Nephron (organoid): ENCODE measurements around the gene CDC25A.
A peak's percentile ranks its signal among the peaks of the same experiment; 100 is the strongest.
"Not testable (repeated sequence)": the region's sequence is repeated elsewhere in the genome, so short reads cannot be mapped to it uniquely, and the experiment has no call there.

Experiments
- H3K27ac Mint-ChIP-seq, 3 experiments: 2 replicates each; pipeline ENCODE4 v1.8.0; 2020; ENCODE audit warnings: mixed read lengths in 3 of 3, mild to moderate bottlenecking in 2 of 3, moderate library complexity in 1 of 3
- H3K27me3 Mint-ChIP-seq: 2 replicates; pipeline ENCODE4 v1.8.0; 2021; ENCODE audit warnings: low read depth, mild to moderate bottlenecking, moderate library complexity, mixed read lengths
- H3K36me3 Mint-ChIP-seq: 2 replicates; pipeline ENCODE4 v1.8.0; 2020; ENCODE audit warnings: low read depth, mixed read lengths
- H3K4me1 Mint-ChIP-seq: 2 replicates; pipeline ENCODE4 v1.8.0; 2020; ENCODE audit warnings: mixed read lengths
- H3K4me3 Mint-ChIP-seq, 3 experiments: 2 replicates each; pipeline ENCODE4 v1.8.0; 2020; ENCODE audit warnings: mild to moderate bottlenecking in 3 of 3, mixed read lengths in 3 of 3, moderate library complexity in 2 of 3
- H3K9me3 Mint-ChIP-seq: 2 replicates; pipeline ENCODE4 v1.8.0; 2020; ENCODE audit warnings: mixed read lengths
- CTCF ChIP-seq, 3 experiments: fragments of 200-600 bp; sonication (generic); IDR thresholded peaks; one replicate each; pipeline ENCODE4 v1.5.0; 2021; ENCODE audit warnings: antibody characterized with exemption in 3 of 3; ENCODE audit not compliant: unreplicated experiment in 3 of 3

CDC25A gene

GRCh38 chr3:48119505-48120193 is 68.6 kb downstream of the CDC25A start:
- no peaks in the 10 kb centered on the region for H3K9me3 Mint-ChIP-seq
- H3K36me3 Mint-ChIP-seq = no peaks in the 10 kb centered on the region
- peaks cover 23% of the 10 kb centered on the region for H3K4me1 Mint-ChIP-seq
- no peak for TF ChIP-seq CTCF (IDR thresholded peaks at IDR 0.05; ENCODE audit: unreplicated experiment in 3 of 3)
- H3K27me3 Mint-ChIP-seq = no peaks in the 10 kb centered on the region
- peak overlapping the region; percentile 59 to 96 (median 84) for H3K27ac Mint-ChIP-seq
- peak overlapping the region in 1 of 3 experiments; percentile 35 for H3K4me3 Mint-ChIP-seq

GRCh38 chr3:48118928-48119327 is 69.3 kb downstream of the CDC25A start:
- peaks cover 23% of the 10 kb centered on the region for H3K4me1 Mint-ChIP-seq
- TF ChIP-seq CTCF (IDR thresholded peaks at IDR 0.05; ENCODE audit: unreplicated experiment in 3 of 3) = no peak
- no peaks in the 10 kb centered on the region for H3K9me3 Mint-ChIP-seq
- H3K36me3 Mint-ChIP-seq = no peaks in the 10 kb centered on the region
- no peaks in the 10 kb centered on the region for H3K27me3 Mint-ChIP-seq
- no peak overlapping the region for H3K4me3 Mint-ChIP-seq
- H3K27ac Mint-ChIP-seq = peak overlapping the region; percentile 35 to 96 (median 84)

DNA sequence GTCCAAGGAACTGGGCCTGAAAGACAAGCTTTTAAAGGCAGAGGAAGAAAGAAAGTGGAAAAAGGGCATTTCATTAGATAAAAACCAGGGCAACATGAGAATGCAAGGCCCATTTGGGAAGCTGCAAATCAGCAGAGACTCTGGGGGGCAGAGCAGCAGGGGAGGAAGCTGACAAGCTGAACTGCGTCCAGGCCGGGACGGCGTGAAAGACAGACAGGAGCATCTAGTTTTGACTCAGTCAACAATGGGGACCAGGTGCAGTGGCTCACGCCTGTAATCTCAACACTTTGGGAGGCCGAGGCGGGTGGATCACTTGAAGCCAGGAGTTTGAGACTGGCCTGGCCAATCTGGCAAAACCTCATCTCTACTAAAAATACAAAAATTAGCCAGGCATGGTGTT is 69.9 kb downstream of the CDC25A start:
- Mint-ChIP-seq H3K4me1 (peaks cover 23% of the 10 kb centered on the region), H3K9me3 (no peaks in the 10 kb centered on the region), H3K27me3 (no peaks in the 10 kb centered on the region), H3K4me3 (peak overlapping the region in 1 of 3 experiments; percentile 17), H3K36me3 (no peaks in the 10 kb centered on the region), H3K27ac (peak overlapping the region; percentile 21 to 90 (median 84))
- TF ChIP-seq CTCF (IDR thresholded peaks at IDR 0.05; ENCODE audit: unreplicated experiment in 3 of 3) = no peak

DNA sequence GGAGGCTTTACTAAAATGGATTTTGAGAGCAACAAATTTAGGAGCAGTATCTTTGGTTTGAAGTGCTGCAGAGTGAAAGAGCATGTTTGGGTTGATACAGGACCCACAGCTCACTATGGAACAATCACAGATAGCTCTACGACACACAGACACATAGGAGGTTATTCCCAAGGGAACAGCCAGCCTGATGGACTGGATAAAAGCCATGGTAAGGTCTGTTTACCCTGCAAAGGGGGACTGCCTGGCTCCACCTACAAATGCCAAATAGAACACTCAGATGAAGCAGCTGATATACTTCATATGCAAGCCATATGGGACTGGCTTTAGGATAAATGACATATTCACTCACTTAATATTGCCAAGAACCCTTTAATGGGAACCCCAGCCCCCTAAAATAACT is 75.4 kb downstream of the CDC25A start:
- Mint-ChIP-seq H3K27me3 (no peaks in the 10 kb centered on the region), H3K36me3 (no peaks in the 10 kb centered on the region), H3K4me3 (no peak overlapping the region), H3K9me3 (no peaks in the 10 kb centered on the region), H3K27ac (peak overlapping the region in 2 of 3 experiments; percentile 25 to 62), H3K4me1 (peaks cover 7% of the 10 kb centered on the region)
- no peak for TF ChIP-seq CTCF (IDR thresholded peaks at IDR 0.05; ENCODE audit: unreplicated experiment in 3 of 3)

DNA sequence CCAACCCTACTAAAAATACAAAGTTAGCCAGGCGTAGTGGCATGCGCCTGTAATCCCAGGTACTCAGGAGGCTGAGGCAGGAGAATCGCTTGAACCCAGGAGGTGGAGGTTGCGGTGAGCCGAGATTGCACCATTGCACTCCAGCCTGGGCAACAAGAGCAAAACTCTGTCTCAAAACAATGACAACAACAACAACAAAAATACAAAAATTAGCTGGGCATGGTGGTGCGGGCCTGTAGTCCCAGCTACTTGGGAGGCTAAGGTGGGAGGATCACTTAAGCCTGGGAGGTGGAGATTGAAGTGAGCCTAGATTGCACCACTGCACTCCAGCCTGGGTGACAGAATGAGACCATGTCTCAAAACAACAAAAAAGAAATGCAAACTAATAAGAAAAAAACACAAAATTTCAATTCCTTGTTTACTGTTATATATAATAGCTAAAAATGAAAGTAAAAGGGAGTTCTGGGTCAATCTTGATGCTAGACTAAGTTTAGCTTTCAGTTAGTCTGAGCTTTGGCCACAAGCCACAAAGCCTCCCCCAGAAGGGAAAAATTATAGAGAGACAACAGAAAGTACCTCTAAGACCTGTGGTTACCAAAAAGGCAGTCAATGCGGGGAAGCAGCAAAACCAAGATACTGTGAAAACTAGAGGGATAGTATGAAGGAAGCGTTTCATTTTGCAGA is 76.0 kb downstream of the CDC25A start:
- H3K9me3 Mint-ChIP-seq, H3K36me3 Mint-ChIP-seq, H3K4me1 Mint-ChIP-seq, H3K4me3 Mint-ChIP-seq, H3K27me3 Mint-ChIP-seq: not testable (repeated sequence)
- H3K27ac Mint-ChIP-seq = peak overlapping the region in 2 of 3 experiments; percentile 25 to 62

DNA sequence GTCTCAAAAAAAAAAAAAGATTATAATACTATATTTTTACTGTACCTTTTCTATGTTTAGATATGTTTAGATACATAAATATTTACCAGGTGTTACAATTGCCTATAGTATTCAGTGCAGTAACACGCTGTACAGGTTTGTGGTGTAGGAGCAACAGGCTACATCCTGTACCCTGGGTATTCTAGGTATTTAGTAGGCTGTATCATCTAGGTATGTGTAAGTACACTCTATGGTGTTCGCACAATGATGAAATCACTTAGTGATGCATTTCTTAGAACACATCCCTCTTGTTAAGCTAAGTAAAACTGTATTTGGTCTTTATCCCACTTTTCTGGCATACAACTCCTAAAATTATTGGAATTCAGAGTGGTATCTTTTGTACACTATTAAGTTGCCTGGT is 77.8 kb downstream of the CDC25A start:
- Mint-ChIP-seq H3K27me3 (no peaks in the 10 kb centered on the region), H3K4me1 (peaks cover 6% of the 10 kb centered on the region)

More for the DNA sequence above, 77.8 kb downstream of the CDC25A start:
- Mint-ChIP-seq H3K4me3 (no peak overlapping the region), H3K36me3 (no peaks in the 10 kb centered on the region), H3K9me3 (no peaks in the 10 kb centered on the region), H3K27ac (no peak overlapping the region)
- TF ChIP-seq CTCF (IDR thresholded peaks at IDR 0.05; ENCODE audit: unreplicated experiment in 3 of 3) = no peak
